ENCODE measurements around the gene ATP2B2.

ATP2B2 gene

DNA sequence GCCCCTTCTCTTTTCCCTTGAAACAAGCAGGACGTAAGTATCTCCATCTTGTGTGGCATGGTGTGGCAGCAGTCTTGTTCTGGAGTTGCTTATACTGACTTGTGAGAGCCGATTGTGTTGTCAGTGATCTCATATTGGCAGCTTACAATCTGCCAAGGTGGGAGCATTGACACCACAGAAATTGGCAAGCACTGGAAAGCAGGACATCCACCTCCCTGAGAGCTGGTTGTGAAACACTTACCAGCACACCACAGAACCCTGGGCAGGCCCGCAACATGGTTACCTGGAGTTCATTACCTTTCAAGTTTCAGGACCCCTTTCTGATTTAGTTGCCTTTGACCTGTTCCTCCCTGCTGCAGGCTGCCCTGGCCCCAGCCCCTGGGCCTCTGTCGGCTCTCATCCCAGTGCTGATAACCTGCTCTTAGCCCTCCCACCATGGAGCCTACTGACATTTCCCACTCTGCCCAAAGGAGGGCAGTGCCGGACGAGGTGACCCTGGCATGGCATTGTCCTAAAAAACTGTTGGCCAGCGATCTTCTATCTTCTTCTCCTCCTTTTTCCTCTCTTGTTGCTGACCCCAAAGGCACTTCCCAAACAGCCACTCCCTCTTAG, 10.6 kb upstream of the ATP2B2 start:
- no peak for DNase-seq (ENCODE audit: extremely low read depth, low read depth)

DNA sequence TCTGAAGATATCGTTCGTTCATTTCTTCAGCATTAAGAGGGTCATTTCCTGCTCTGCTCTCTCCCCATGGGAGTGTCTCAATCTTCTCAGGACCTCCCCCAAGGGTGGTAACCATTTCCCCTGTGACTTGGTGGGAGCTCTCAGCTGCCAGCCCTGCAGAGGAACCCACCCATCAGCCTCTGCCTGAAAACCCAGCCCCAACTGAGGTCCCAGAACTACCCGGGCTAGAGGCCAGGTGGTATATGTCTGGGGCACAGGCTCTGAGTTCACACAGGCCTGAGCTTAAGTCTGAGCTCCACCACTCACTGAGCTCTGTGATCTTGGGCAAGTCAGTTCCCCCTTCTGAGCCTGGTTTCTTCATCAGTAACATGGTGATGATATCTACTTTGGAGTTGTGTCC, 10.0 kb upstream of the ATP2B2 start:
- no peak for DNase-seq (ENCODE audit: extremely low read depth, low read depth)
- TF ChIP-seq, protein P1, sequence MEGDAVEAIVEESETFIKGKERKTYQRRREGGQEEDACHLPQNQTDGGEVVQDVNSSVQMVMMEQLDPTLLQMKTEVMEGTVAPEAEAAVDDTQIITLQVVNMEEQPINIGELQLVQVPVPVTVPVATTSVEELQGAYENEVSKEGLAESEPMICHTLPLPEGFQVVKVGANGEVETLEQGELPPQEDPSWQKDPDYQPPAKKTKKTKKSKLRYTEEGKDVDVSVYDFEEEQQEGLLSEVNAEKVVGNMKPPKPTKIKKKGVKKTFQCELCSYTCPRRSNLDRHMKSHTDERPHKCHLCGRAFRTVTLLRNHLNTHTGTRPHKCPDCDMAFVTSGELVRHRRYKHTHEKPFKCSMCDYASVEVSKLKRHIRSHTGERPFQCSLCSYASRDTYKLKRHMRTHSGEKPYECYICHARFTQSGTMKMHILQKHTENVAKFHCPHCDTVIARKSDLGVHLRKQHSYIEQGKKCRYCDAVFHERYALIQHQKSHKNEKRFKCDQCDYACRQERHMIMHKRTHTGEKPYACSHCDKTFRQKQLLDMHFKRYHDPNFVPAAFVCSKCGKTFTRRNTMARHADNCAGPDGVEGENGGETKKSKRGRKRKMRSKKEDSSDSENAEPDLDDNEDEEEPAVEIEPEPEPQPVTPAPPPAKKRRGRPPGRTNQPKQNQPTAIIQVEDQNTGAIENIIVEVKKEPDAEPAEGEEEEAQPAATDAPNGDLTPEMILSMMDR (IDR thresholded peaks at IDR 0.05; ENCODE audit: low read depth, low read length), result no peak

More for the DNA sequence above, 10.6 kb upstream of the ATP2B2 start:
- TF ChIP-seq, protein P1 (IDR thresholded peaks at IDR 0.05; ENCODE audit: low read depth, low read length), result no peak

DNA sequence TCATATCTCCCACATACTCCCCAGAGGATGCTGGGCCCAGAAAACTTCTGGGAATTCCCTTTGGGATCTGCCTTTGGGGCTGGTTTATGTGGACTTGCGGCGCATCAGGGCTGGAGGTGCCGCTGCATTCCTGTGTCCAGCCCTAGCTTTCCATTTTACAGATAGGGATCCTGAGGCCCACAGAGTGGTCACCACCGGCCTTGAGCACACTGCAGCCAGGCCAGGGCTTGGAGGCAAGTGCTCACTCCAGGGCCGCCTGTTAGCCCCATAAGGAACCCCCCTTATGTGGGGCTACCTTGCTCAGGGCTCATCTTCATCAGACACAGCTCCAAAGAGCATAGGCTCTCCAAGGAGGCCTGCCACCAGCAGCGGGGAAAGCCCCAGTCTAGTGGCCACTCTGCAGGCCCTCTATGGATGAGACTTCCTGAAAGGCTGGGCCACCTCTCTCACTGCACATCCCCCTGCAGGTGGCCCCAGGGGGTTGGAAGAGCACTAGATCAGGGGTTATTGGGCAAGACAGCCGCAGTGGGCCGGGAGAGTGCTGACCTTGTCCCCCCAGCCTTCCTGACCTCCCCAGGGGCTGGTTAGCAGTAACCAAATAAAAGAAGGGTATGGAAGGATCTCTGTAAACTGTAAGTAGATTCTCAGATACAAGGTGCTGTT, 9.2 kb upstream of the ATP2B2 start:
- no peak for DNase-seq (ENCODE audit: extremely low read depth, low read depth)
- TF ChIP-seq, protein P1 (IDR thresholded peaks at IDR 0.05; ENCODE audit: low read depth, low read length), result no peak

- DNase-seq (ENCODE audit: extremely low read depth, low read depth), result no peak
- TF ChIP-seq, protein P1 (IDR thresholded peaks at IDR 0.05; ENCODE audit: low read depth, low read length), result no peak
Measured at GRCh38 chr3:10513306-10513705, 7.9 kb upstream of the ATP2B2 start.

- TF ChIP-seq, protein P1 (IDR thresholded peaks at IDR 0.05; ENCODE audit: low read depth, low read length), result no peak
- DNase-seq (ENCODE audit: extremely low read depth, low read depth), result no peak
Measured at GRCh38 chr3:10512687-10513086, 7.3 kb upstream of the ATP2B2 start.

DNA sequence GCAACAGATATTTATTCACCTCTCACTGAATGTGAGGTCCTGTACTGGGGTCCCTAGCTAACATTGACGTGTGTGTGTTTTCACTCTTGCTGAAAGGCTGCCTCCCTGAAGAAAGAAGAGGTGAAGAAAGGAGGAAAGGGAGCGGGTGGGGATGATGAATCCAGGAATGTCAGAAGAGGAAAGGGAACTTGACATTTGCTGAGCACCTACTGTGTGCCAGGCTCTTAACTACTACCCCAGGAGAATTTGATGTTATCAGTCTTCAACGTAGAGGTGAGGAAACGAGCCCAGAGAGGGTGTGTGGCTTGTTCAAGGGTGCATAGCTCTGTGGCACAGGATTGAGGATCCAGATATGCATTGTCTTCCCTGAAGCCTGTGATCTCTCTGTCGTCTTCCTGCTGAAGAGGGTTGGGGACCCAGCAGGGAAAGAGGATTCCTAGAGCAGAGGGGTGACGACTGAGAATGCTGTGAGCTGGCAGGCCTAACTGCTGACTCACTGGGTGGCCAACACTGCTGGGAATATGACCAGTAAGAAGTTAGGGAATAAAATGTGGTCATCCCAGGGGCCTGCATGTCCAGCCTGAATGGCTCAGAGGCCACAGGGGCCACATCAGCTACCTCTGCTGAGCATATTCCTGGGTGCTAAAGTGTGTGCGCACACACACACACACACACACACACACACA, 6.6 kb upstream of the ATP2B2 start:
- TF ChIP-seq, protein P1 (IDR thresholded peaks at IDR 0.05; ENCODE audit: low read depth, low read length), result no peak
- no peak for DNase-seq (ENCODE audit: extremely low read depth, low read depth)

Measured in AG09319 (cell line).